GM18870 (cell line): ENCODE data around the gene TMEM14C.

Experiments used
- ATAC-seq: cut with Tn5 transposase; IDR thresholded peaks from one replicate; pipeline ENCODE4 v1.9.1; 2021; ENCODE audit warnings: moderate library complexity; ENCODE audit not compliant: unreplicated experiment

The TMEM14C gene

DNA sequence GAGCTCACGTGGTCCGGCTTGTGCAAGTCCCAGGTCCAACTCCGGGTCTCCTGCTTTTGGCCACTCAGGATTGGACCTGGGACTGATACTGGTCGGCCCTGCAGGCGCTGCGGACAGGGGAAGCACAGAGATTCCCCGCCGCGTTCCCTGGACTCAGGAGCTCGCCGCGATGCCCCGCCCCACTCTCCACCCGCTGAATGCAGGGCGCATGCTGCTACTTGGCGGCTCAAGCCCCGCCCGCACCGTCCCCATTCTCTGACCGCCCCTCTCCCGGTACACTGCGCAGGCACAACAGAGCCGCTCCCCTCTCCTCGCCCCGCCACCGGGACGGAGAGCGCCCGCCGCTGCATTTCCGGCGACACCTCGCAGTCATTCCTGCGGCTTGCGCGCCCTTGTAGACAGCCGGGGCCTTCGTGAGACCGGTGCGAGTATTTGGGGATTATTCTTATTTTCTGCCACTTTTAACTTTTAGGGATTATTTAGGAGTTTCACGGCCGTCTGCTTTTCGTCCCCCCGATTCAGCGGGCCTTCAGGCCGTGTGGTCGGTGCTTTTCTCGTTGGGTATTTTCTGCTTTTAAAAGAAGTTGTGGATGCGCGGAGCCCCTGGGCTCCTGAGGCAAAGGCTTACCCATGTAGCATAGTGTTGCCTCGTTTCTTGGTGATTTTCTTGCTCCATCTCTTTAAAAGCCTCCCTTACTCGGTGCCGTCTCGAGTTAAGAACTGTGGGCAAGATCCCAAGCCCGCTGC lies at the start of gene TMEM14C:
TSS of gene TMEM14C (plus strand) at position 251 of the 747 bp plus-strand sequence. CDS start 1,544 bp downstream, outside the sequence.
- peak; percentile 95 for ATAC-seq

DNA sequence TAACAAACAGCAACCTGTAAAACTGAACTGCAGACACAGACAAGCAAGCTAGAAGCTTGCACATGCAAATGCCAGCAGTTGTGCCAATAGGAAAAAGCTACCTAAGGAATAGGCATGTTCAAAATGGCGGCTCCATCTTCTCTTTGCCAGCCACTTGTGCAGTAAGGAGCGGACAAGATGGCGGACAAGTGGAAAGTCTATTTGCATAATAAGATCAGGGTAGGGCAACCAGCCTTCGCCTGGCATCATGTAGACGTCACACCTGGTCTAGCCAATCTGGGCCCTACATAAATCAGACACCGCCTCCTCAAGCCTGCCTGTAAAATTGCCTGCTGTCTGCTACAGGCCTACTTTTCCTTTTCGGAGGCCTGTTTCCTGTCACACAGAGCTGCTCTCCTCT lies 46.5 kb upstream of the TMEM14C start:
- no peak for ATAC-seq

DNA sequence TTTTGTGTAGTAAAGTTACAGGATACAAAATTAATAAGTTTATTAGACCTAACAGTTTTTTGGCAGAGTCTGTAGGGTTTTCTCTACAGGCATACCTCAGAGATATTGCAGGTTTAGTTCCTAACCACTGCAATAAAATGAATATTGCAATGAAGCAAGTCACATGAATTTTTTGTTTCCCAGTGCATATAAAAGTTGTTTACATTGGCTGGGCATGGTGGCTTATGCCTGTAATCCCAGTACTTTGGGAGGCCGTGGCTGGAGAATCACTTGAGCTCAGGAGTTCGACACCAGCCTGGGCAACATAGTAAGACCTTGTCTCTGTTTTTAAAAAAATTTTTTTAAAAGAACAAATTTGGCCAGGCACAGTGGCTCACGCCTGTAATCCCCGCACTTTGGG lies 44.4 kb upstream of the TMEM14C start:
- ATAC-seq = no peak

DNA sequence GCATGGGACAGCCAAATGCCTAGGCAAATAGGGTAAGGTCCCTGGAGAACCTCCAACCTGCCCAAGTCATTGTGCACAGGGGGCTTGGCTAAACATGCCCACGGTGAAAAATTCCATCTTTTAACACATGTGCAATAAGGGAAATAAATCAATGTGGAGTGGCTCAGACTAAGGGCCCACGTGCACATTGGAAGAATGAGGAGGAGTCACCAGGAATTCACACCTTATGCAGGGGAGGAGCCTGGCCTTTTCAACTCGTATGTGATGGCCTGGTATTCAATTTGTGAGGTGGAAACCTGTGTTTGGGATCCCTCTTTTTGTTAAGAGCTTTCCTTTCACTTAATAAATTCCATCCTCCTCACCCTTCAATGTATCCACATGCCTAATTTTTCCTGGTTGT lies 41.1 kb upstream of the TMEM14C start:
- ATAC-seq = no peak

DNA sequence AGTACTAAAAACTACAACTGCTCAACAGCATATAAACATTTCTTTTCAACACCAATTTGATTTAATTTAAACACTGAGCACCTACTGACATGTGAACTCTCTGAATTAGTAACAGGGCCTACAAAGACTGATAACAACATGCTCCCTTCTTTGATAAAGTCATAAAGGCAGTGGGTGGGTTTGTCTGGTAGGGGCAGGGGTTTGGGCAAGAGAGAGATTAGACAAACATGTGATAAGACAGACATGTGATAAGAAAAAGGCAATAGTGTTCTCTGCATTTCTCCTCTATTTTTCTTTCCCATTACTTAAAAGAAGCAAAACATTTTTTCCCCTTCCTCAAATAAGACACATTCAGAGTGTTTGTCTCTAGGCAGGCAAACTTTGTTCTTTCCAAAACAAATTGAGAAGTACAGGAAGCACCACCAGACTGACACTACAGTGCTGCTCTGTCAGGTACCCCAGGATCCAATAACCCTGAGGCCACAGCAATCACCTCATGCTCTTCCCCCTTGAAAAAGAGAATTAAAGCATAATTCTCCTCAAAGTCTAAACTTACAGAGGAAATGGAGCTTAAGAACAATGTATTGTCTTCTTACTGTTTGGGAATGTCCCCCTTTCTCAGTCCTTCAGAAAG lies 40.4 kb upstream of the TMEM14C start:
- no peak for ATAC-seq

DNA sequence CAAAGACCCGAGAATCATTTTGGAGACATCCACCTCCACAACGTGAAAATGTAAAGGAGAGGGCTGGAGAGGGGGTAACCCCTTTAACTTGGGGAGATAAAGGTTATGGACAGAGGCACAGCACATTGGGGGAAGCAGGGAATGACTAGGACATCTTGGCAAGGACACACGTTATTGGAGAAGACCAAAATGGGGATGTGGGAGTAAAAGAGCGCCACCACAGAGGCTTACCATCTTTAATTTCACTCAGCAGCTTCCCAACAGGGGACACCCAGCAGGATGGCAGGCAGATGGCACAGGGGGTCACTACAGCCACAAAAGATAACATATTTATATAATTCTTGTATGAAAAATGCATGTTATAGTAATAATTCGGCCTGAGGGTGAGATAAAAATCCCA lies 38.3 kb upstream of the TMEM14C start:
- ATAC-seq = no peak

DNA sequence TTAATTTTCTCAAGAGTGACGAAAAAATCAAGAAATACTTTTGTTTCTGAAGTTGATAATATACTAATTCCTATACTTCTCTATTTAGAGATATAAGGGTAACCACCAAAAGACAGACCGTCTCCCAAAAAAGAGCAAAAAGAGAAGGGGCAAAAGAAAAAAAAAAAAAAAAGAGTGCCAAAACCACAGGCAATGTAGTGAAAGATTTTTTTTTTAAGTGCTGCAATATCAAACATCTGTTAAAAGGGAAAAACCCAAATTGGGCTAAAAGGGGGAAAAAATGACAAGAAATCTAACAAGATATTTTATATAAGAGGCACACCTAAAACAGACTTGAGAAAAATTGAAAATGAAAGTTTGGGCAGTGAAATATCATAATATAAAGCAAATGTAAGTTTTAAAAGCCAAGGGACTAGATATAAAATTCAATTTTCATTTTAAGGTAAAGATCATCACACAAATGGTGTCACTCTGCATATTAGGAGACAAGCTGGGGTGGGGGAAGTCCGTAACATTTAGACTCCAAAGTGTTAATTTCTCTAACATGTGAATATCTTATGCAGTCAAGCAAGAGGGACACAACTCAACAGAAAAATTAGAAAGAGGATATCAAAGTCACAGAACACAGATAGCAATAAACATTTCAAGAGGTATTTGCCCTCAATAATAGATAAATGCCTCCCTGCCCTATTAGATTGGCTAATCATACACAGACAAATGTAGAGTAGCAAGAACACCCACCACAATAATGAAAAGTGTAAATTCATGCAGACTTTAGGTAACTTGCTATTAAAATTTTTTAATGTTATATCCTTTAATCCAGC lies 37.6 kb upstream of the TMEM14C start:
- no peak for ATAC-seq

DNA sequence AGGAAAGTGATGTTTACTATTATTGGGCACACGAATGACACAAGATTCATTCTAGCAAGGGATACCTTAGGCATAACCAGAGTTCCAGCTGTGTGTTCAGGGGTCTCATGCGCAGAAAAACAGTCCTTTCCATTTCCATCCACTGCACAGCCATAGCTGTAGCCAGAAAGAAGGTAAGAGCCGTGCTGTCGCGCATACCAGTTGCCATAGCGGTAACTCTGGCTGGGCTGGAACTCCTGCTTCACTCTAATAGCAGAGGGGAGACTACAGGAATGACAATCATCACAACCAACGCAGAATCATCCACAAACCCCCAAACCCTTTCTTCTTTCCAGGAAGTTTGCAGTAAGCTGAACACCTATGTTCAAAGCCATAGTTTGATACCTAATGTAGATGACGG lies 36.0 kb upstream of the TMEM14C start:
- ATAC-seq = no peak

DNA sequence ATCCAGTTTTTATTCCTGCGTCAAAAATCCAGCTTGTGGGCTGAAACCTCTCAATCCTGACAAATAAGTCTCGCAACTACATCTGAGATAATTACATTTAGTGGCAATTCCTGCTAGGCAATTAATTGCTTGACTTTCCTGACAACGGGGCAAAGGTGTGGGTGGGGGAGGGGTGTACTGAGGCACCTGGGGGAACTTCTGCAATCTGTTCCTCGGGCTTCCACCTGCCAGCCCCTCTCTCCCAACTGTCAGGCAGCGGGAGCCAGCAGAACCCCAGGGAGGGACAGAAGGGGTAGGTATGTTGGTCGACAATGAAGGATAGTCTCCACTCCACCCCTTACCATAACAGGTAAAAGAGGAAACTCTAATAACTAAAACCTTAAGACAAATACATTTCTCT lies 35.3 kb upstream of the TMEM14C start:
- no peak for ATAC-seq

DNA sequence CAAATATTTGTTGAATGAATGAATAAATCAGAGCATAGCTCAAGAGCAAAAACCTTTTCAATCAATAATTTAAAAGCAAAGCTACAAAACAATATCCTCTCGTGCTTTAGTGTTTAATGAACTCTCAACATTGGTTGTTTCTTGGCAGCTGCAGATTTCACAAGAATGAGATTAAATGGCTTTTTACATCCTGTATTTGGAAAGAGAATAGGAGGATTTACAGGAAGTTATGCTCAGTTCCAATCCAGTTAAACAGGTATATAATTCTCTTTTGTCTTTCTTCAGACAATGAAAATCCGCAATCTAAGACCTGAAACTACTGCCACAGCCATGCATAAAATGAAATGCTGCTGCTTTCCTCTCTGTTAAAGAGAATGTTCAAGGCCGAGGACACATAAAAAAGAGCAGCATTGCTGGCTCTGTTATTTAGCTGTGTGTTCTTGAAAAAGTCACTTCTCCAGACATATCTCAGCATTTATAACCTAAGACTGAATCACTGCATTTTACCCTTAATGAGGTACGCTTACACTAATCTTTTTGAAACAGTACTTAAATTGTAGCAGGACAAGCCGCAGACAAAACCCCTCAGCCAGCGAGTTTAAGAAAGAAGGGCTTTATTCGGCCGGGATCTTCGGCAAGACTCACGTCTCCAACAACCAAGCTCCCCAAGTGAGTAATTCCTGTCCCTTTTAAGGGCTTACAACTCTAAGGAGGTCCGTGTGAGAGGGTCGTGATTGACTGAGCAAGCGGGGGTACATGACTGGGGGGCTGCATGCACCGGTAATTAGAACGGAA lies 32.0 kb upstream of the TMEM14C start:
- ATAC-seq = no peak

DNA sequence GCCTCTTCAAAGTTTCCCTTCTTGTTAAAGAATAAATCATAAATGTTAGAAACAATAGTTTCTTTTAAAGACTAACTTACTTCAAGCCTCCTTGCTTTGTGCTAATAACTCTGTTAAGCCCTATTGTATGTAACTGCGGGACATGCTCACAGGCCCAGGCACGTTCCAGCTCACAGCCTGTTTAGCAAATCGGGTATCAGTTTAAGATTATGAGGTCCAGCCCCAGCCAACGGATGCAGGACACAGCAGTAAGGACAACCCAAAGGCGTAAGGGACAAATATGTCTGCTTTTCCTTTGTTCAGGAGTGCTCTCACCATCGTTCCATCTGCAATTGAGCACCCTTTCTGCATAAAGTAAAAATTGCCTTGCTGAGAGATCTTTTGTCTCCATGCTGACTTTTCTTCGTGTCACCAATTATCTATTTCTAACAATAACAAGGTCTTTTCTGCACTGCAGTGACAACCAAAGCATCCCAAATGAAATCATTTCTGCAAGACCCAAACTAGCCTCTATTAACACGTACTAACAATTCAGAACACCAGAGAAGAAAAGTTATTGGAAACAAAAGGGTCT lies 29.8 kb upstream of the TMEM14C start:
- no peak for ATAC-seq

DNA sequence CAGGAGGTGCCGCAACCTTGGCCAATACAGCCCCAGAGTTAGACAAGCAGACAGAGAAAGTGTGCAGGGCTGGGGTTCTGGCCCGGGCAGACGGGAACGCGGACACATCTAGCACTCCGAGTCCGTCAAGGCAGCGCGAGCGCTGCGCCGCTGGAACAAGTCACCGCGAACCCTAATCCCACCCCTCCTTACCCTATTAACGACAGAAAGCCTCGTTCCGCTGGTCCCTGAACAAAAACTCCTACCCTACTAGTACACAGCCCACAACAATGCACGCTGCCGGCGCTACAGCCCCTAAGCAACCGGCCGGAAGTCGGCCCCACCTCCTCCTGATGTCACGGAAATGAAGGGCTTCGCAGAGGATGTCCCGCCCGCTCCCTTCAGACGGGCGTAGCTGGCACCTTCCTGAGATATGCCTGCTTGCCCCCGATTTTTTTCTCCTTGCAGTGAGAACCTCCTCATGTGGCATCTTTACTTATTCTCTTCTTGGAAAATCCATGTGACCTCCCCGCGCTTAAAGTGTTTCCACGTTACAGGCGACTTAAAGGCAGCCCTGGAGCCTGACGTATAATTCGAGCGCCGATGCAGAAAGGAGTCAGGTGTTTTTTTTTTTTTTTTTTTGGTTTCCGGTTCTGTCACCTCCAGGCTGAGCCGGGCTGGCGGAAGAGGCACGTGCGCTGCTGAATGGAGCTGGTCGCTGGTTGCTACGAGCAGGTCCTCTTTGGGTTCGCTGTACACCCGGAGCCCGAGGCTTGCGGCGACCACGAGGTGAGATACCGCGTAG lies 28.4 kb upstream of the TMEM14C start, which contains the start of the genes C6orf52 and PAK1IP1:
TSS of gene C6orf52 (minus strand) at position 315 of the 784 bp plus-strand sequence. CDS start 7,066 bp downstream, outside the sequence.
TSS of gene PAK1IP1 (plus strand) at position 671 of the 784 bp plus-strand sequence. CDS start at position 685, 14 bp downstream.
- peak; percentile 97 for ATAC-seq

DNA sequence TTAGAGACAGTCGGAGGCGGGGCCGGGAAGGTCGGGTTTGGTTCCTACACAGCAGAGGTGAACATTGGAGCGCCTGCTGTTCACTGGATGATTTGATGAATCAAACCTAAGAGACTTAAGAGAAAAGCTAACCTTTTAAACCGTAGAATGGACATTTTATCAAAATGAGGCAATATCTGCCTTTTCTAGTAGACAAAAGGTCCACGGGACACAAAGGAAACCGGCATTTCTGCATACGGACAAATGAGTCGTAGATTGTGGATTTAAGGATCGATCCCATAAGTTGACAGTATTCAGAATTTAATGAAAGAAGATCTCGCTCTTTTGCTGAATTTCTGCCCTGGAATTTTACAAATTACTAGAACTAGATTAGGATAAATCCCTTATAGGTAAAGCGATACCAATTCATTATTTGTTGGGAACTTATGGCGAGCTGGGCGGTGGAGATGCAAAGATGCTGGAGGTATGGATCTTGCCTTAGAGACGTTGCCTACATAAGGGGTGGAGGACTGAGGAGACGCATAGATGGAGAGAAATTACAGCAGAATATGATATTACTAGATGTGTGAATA lies 27.7 kb upstream of the TMEM14C start:
- ATAC-seq = no peak

DNA sequence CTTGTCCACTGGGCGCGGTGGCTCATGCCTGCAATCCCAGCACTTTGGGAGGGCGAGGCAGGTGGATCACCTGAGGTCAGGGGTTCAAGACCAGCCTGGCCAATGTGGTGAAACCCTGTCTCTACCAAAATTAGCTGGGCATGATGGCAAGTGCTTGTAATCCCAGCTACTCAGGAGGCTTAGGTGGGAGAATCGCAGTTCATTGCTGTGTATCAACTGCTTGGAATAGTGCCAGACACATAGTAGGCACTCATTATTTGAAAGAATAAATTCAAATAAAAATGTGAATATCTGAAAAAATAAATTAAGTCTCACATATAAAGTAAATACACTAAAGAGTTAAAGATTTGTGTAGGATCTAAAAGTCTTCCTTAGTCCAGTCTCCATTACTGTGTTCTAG lies 26.2 kb upstream of the TMEM14C start:
- ATAC-seq = no peak

DNA sequence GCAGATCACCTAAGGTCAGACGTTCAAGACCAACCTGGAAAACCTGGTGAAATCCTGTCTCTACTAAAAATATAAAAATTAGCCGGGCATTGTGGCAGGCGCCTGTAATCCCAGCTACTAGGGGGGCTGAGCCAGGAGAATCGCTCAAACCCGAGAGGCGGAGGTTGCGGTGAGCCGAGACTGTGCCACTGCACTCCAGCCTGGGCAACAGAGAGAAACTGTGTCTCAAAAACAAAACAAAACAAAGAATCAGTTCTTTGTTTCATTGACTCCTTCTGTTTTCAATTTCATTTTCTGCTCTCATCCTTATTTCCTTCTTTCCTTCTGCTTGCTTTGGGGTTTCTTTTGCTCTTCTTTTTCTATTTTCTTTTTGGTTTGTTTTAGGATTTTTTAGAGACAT lies 8.9 kb upstream of the TMEM14C start:
- no peak for ATAC-seq

DNA sequence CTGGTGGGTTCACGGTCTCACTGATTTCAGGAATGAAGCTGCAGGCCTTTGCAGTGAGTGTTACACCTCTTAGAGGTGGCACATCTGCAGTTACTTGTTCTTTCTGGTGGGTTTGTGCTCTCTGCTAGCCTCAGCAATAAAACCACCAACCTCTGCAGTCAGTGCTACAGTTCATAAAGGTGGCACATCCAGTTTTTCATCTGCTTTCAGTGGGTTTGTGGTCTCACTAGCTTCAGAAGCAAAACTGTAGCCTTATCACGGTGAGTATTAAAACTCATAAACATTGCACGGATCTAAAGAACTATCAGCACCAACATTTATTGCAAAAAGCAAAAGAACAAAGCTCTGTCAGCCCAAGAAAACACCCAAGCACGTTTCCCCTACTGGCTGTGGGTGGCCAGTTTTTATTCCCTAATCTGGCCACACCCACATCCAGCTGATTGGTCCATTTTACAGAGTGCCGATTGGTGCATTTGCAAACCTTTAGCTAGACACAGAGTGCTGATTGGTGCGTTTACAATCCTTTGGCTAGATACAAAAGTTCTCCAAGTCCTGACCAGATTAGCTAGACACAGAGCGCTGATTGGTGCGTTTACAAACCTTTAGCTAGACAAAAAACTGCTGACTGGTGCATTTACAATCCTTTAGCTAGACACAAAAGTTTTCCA lies 3.4 kb upstream of the TMEM14C start:
- ATAC-seq = no peak

DNA sequence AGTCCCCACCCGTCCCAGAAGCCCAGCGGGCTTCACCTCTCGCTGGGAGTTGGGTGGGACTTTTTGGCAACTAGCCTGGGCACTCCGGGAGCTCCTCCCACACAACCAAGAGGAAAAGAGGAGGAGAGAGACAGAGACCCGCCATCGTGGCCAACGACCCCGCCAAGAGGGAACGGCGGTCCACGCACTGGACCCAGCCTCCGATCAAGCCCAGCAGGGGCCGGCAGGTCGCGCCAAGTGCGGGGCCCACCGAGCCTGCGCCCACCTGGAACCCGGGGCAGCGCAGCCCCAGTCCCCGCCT lies 3.0 kb upstream of the TMEM14C start:
- ATAC-seq = no peak

DNA sequence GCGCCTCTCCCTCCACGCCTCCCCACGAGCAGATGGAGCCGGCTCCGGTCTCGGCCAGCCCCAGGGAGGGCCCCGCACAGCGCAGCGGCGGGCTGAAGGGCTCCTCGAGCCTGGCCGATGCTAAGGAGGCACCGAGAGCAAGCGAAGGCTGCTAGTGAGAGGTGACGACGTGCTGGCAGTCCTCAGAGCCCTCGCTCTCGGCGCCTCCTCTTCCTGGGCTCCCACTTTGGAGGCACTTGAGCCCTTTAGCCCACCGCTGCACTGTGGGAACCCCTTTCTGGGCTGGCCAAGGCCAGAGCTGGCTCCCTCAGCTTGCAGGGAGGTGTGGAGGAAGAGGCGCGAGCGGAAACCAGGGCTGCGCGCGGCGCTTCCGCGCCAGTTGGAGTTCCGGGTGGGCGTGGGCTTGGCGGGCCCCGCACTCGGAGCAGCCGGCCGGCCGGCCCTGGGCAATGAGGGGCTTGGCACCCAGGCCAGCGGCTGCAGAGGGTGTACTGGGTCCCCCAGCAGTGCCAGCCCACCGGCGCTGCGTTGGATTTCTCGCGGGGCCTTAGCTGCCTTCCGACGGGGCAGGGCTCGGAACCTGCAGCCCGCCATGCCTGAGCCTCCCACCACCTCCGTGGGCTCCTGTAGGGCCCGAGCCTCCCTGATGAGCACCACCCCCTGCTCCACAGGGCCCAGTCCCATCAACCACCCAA lies 2.5 kb upstream of the TMEM14C start:
- no peak for ATAC-seq
